K562 (cell line): ENCODE results near the gene ERCC2. TPM values are rescaled to one million over a fixed set of nuclear protein-coding genes. Genes with fewer than 3 reads are reported as not detected.

ENCODE experiments used
- AFF4 ChIP-seq: sonication (generic); formaldehyde crosslinking; IDR thresholded peaks from 2 replicates; pipeline ENCODE4 v1.8.0; 2023; ENCODE audit warnings: mild to moderate bottlenecking, missing genetic modification reagents
- CTCFL ChIP-seq: IDR thresholded peaks from 2 replicates; pipeline ENCODE4 v1.6.1; 2011; ENCODE audit warnings: borderline replicate concordance, low read depth, mild to moderate bottlenecking, moderate library complexity, low read length; ENCODE audit not compliant: insufficient read depth, poor library complexity, severe bottlenecking
- E4F1 ChIP-seq: fragments of 250-450 bp; sonication (Bioruptor Pico); IDR thresholded peaks from 2 replicates; pipeline ENCODE4 v1.5.0; 2021; ENCODE audit warnings: mild to moderate bottlenecking, borderline replicate concordance
- ELF2 ChIP-seq: fragments of 250-450 bp; sonication (Bioruptor Pico); IDR thresholded peaks from 2 replicates; pipeline ENCODE4 v1.5.0; 2021; ENCODE audit warnings: mild to moderate bottlenecking
- ETV5 ChIP-seq: sonication (generic); formaldehyde crosslinking; IDR thresholded peaks from 2 replicates; pipeline ENCODE4 v1.4.0; 2020; ENCODE audit warnings: low read depth, mild to moderate bottlenecking, missing genetic modification reagents
- FOXA1 ChIP-seq: fragments of 450-650 bp; IDR thresholded peaks from 2 replicates; pipeline ENCODE4 v1.6.1; 2016; ENCODE audit warnings: mild to moderate bottlenecking, borderline replicate concordance
- FOXJ3 ChIP-seq: sonication (generic); formaldehyde crosslinking; IDR thresholded peaks from 2 replicates; pipeline ENCODE4 v1.4.0; 2020; ENCODE audit warnings: mild to moderate bottlenecking, missing genetic modification reagents
- HDAC3 ChIP-seq: fragments of 450-650 bp; IDR thresholded peaks from 2 replicates; pipeline ENCODE4 v1.6.1; 2018; ENCODE audit warnings: borderline replicate concordance, mild to moderate bottlenecking, moderate library complexity; ENCODE audit not compliant: partially characterized antibody
- MBD2 ChIP-seq: sonication (generic); IDR thresholded peaks from 2 replicates; pipeline ENCODE4 v1.6.1; 2016; ENCODE audit warnings: low read depth, borderline replicate concordance
- PHF21A ChIP-seq: fragments of 450-650 bp; IDR thresholded peaks from 2 replicates; pipeline ENCODE4 v1.6.1; 2017; ENCODE audit warnings: low read depth, borderline replicate concordance
- PHF8 ChIP-seq: fragments of 200-600 bp; sonication (generic); IDR thresholded peaks from 2 replicates; pipeline ENCODE4 v1.6.1; 2012; ENCODE audit warnings: mixed run types, mild to moderate bottlenecking, inconsistent platforms, low read length, moderate library complexity, borderline replicate concordance
- TEAD4 ChIP-seq, 2 experiments: sonication (generic) in 1 of 2; formaldehyde crosslinking in 1 of 2; IDR thresholded peaks; 2 replicates each; pipeline versions ENCODE4 v1.6.1 to v1.8.0; 2012 to 2022; ENCODE audit warnings: borderline replicate concordance in 1 of 2, inconsistent platforms in 1 of 2, low read length in 1 of 2, mild to moderate bottlenecking in 1 of 2, missing genetic modification reagents in 1 of 2
- TRIM24 ChIP-seq, 2 experiments: fragments of 450-650 bp; IDR thresholded peaks; 2 replicates each; pipeline ENCODE4 v1.6.1; 2016
- ZNF217 ChIP-seq: sonication (generic); formaldehyde crosslinking; IDR thresholded peaks from 2 replicates; pipeline ENCODE4 v1.8.0; 2022; ENCODE audit warnings: mild to moderate bottlenecking, missing genetic modification reagents
- ZNF282 ChIP-seq: sonication (generic); formaldehyde crosslinking; IDR thresholded peaks from 2 replicates; pipeline ENCODE4 v1.8.1; 2023; ENCODE audit warnings: missing genetic modification reagents
- ZNF644 ChIP-seq: fragments of 200-800 bp; sonication (Bioruptor generic); IDR thresholded peaks from 2 replicates; pipeline ENCODE4 v1.6.1; 2016; ENCODE audit warnings: low read depth, missing genetic modification characterization, missing compliant biosample characterization
- polyA plus RNA-seq, 8 experiments: library from polyadenylated mRNA; depleted of rRNA in 4 of 8; stranded (reverse) in 5 of 8; unstranded in 3 of 8; fragments of >200 nt; fragmentation: Nextera tagmentation in 2 of 8; fragmentation: Illumina TruSeq in 1 of 8; extraction: Ambion mirVana in 2 of 8; extraction: Trizol in 1 of 8; gene quantifications; 2 replicates each; pipeline versions ENCODE4 v1.2.1 to v1.2.3, GENCODE V29; 2011 to 2014; ENCODE audit warnings: inconsistent platforms in 1 of 8, missing spikeins in 1 of 8
- total RNA-seq, 7 experiments: library from RNA; depleted of rRNA in 6 of 7; stranded (reverse); fragments of >200 nt in 6 of 7; fragmentation: Illumina TruSeq in 2 of 7; extraction: Trizol in 2 of 7; gene quantifications; 2 replicates each; pipeline versions ENCODE4 v1.2.1 to v1.2.3, GENCODE V29; 2011 to 2021; ENCODE audit warnings: low replicate concordance in 1 of 7
- TF ChIP-seq, protein P1 (sequence below): fragments of 200-800 bp; sonication (Bioruptor generic); IDR thresholded peaks from 2 replicates; pipeline ENCODE4 v1.6.1; 2017; ENCODE audit warnings: missing genetic modification characterization, missing compliant biosample characterization

Gene ERCC2
- total and polyA plus RNA-seq, 9 of the 15 experiments (the other 6 are each of a cell fraction or from before 2014, with no cell fraction given): 2.2 to 55.9 (median 23.4) TPM

- no peak for TF ChIP-seq ETV5
- peak; percentile 80 for TF ChIP-seq CTCFL
- TF ChIP-seq PHF21A: peak; percentile 47; the same call in 1 of the 2 replicates
- TF ChIP-seq, protein P1, sequence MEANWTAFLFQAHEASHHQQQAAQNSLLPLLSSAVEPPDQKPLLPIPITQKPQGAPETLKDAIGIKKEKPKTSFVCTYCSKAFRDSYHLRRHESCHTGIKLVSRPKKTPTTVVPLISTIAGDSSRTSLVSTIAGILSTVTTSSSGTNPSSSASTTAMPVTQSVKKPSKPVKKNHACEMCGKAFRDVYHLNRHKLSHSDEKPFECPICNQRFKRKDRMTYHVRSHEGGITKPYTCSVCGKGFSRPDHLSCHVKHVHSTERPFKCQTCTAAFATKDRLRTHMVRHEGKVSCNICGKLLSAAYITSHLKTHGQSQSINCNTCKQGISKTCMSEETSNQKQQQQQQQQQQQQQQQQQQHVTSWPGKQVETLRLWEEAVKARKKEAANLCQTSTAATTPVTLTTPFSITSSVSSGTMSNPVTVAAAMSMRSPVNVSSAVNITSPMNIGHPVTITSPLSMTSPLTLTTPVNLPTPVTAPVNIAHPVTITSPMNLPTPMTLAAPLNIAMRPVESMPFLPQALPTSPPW (CRISPR knock-in tag): peak; percentile 40; the same call in 1 of the 2 replicates
- TF ChIP-seq ELF2 (CRISPR knock-in tag): no peak
- peak; percentile 55 for TF ChIP-seq HDAC3
- no peak for TF ChIP-seq FOXA1
- no peak for TF ChIP-seq PHF8
- TF ChIP-seq TRIM24 (IDR thresholded peaks at IDR 0.05): no peak; a peak in 1 of 4 replicates
- no peak for TF ChIP-seq ZNF644
- TF ChIP-seq ZNF217 (CRISPR knock-in tag): no peak
- no peak for TF ChIP-seq FOXJ3 (CRISPR knock-in tag)
- no peak for TF ChIP-seq AFF4 (CRISPR knock-in tag)
- TF ChIP-seq TEAD4 (IDR thresholded peaks at IDR 0.05; ENCODE audit: low read length): peak; percentile 12; the same call in 1 of the 2 replicates
- no peak for TF ChIP-seq TEAD4 (CRISPR knock-in tag; IDR thresholded peaks at IDR 0.05; ENCODE audit: borderline replicate concordance)
- TF ChIP-seq MBD2: no peak
- TF ChIP-seq E4F1 (CRISPR knock-in tag): no peak
- TF ChIP-seq ZNF282 (CRISPR knock-in tag): no peak
These were observed 33.6 kb upstream of the ERCC2 start (continued) for GRCh38 chr19:45403781-45404556.
